Muscle layer of colon (tissue), 2 donors: Measurements from ENCODE around the gene APP.

ENCODE experiments used
- H3K27ac ChIP-seq: one replicate; pipeline ENCODE4 v1.7.0; 2013; ENCODE audit warnings: low read depth, mild to moderate bottlenecking, low read length, moderate library complexity
- H3K27me3 ChIP-seq, 2 donors: one replicate each; pipeline ENCODE4 v1.7.0; 2013; ENCODE audit warnings: low read length in 2 of 2, mild to moderate bottlenecking in 2 of 2; ENCODE audit not compliant: insufficient read depth in 2 of 2, control insufficient read depth in 1 of 2
- H3K36me3 ChIP-seq: one replicate; pipeline ENCODE4 v1.7.0; 2013; ENCODE audit warnings: mild to moderate bottlenecking, low read length; ENCODE audit not compliant: insufficient read depth
- H3K4me1 ChIP-seq: one replicate; pipeline ENCODE4 v1.7.0; 2013; ENCODE audit warnings: mild to moderate bottlenecking, low read length; ENCODE audit not compliant: insufficient read depth
- H3K4me3 ChIP-seq, 2 donors: one replicate each; pipeline ENCODE4 v1.7.0; 2013; ENCODE audit warnings: low read length in 2 of 2, low read depth in 1 of 2, mild to moderate bottlenecking in 1 of 2, moderate library complexity in 1 of 2
- H3K9ac ChIP-seq: one replicate; pipeline ENCODE4 v1.7.0; 2013; ENCODE audit warnings: low read length
- H3K9me3 ChIP-seq: one replicate; pipeline ENCODE4 v1.7.0; 2013; ENCODE audit warnings: mild to moderate bottlenecking, low read length
- donor health status: abdominal sarcoma.
- donor health status: Adenocarcinoma of cecum.

APP gene

GRCh38 chr21:26179501-26179900 is 8.9 kb upstream of the APP start:
- H3K9ac ChIP-seq: no peak overlapping the region
- no peak overlapping the region for H3K4me3 ChIP-seq
- no peaks in the 10 kb centered on the region for H3K27me3 ChIP-seq
- H3K27ac ChIP-seq: no peak overlapping the region
- H3K4me1 ChIP-seq: no peaks in the 10 kb centered on the region
- H3K9me3 ChIP-seq: no peaks in the 10 kb centered on the region
- no peaks in the 10 kb centered on the region for H3K36me3 ChIP-seq

GRCh38 chr21:26177746-26178426 is 7.3 kb upstream of the APP start:
- H3K27ac ChIP-seq: no peak overlapping the region

GRCh38 chr21:26177187-26177586 is 6.6 kb upstream of the APP start:
- H3K9me3 ChIP-seq: no peaks in the 10 kb centered on the region
- no peaks in the 10 kb centered on the region for H3K27me3 ChIP-seq
- no peaks in the 10 kb centered on the region for H3K36me3 ChIP-seq
- H3K27ac ChIP-seq: no peak overlapping the region
- H3K4me1 ChIP-seq: no peaks in the 10 kb centered on the region
- no peak overlapping the region for H3K9ac ChIP-seq
- no peak overlapping the region for H3K4me3 ChIP-seq

More at GRCh38 chr21:26177746-26178426, 7.3 kb upstream of the APP start:
- H3K4me3 ChIP-seq: no peak overlapping the region
- no peaks in the 10 kb centered on the region for H3K4me1 ChIP-seq
- no peaks in the 10 kb centered on the region for H3K27me3 ChIP-seq
- H3K9me3 ChIP-seq: no peaks in the 10 kb centered on the region
- no peaks in the 10 kb centered on the region for H3K36me3 ChIP-seq
- H3K9ac ChIP-seq: no peak overlapping the region

GRCh38 chr21:26171258-26172100 is 909 bp upstream of the APP start:
- no peaks in the 10 kb centered on the region for H3K9me3 ChIP-seq
- no peaks in the 10 kb centered on the region for H3K36me3 ChIP-seq
- H3K4me1 ChIP-seq: peaks cover 10% of the 10 kb centered on the region
- H3K27ac ChIP-seq: peak overlapping the region; percentile 7
- peak overlapping the region; percentile 87 to 91 for H3K4me3 ChIP-seq
- H3K27me3 ChIP-seq: no peaks in the 10 kb centered on the region
- H3K9ac ChIP-seq: no peak overlapping the region

GRCh38 chr21:26169611-26170470 is 729 bp downstream of the APP start:
- Histone ChIP-seq H3K4me3 (peak overlapping the region; percentile 87 to 91), H3K9ac (peak overlapping the region; percentile 91), H3K4me1 (peaks cover 10% of the 10 kb centered on the region), H3K27ac (peak overlapping the region; percentile 74), H3K9me3 (no peaks in the 10 kb centered on the region), H3K27me3 (no peaks in the 10 kb centered on the region), H3K36me3 (no peaks in the 10 kb centered on the region)

- H3K9ac ChIP-seq: peak overlapping the region; percentile 91
- no peaks in the 10 kb centered on the region for H3K27me3 ChIP-seq
- H3K4me1 ChIP-seq: peaks cover 10% of the 10 kb centered on the region
Observed at GRCh38 chr21:26169061-26169610, 1.4 kb downstream of the APP start.

GRCh38 chr21:26168371-26168770 is 2.2 kb downstream of the APP start:
- H3K27me3 ChIP-seq: no peaks in the 10 kb centered on the region
- peaks cover 10% of the 10 kb centered on the region for H3K4me1 ChIP-seq
- H3K27ac ChIP-seq: no peak overlapping the region
- H3K9me3 ChIP-seq: no peaks in the 10 kb centered on the region
- no peaks in the 10 kb centered on the region for H3K36me3 ChIP-seq
- H3K4me3 ChIP-seq: peak overlapping the region; percentile 87 to 91
- no peak overlapping the region for H3K9ac ChIP-seq

More at GRCh38 chr21:26169061-26169610, 1.4 kb downstream of the APP start:
- peak overlapping the region; percentile 74 for H3K27ac ChIP-seq
- H3K9me3 ChIP-seq: no peaks in the 10 kb centered on the region
- no peaks in the 10 kb centered on the region for H3K36me3 ChIP-seq
- peak overlapping the region; percentile 87 to 91 for H3K4me3 ChIP-seq

GRCh38 chr21:26167593-26167992 is 3.0 kb downstream of the APP start:
- Histone ChIP-seq H3K27me3 (no peaks in the 10 kb centered on the region), H3K9me3 (no peaks in the 10 kb centered on the region), H3K27ac (no peak overlapping the region), H3K36me3 (no peaks in the 10 kb centered on the region), H3K4me1 (peaks cover 10% of the 10 kb centered on the region), H3K9ac (no peak overlapping the region), H3K4me3 (peak overlapping the region in 1 of 2 donors; percentile 11)

- Histone ChIP-seq H3K9me3 (no peaks in the 10 kb centered on the region), H3K27ac (peak overlapping the region; percentile 3), H3K4me3 (no peak overlapping the region), H3K36me3 (no peaks in the 10 kb centered on the region), H3K9ac (no peak overlapping the region), H3K27me3 (no peaks in the 10 kb centered on the region), H3K4me1 (peaks cover 10% of the 10 kb centered on the region)
Observed at GRCh38 chr21:26165331-26165730, 5.2 kb downstream of the APP start.

- Histone ChIP-seq H3K27ac (no peak overlapping the region), H3K4me3 (no peak overlapping the region), H3K27me3 (no peaks in the 10 kb centered on the region), H3K9me3 (no peaks in the 10 kb centered on the region), H3K9ac (no peak overlapping the region), H3K4me1 (peaks cover 20% of the 10 kb centered on the region), H3K36me3 (no peaks in the 10 kb centered on the region)
Observed at GRCh38 chr21:26164311-26164710, 6.3 kb downstream of the APP start.

- Histone ChIP-seq H3K9me3 (no peaks in the 10 kb centered on the region), H3K27ac (no peak overlapping the region), H3K9ac (no peak overlapping the region), H3K36me3 (no peaks in the 10 kb centered on the region), H3K27me3 (no peaks in the 10 kb centered on the region), H3K4me3 (no peak overlapping the region), H3K4me1 (peaks cover 18% of the 10 kb centered on the region)
Observed at GRCh38 chr21:26162081-26162480, 8.5 kb downstream of the APP start.
